NCI-H69 (cell line): Measurements from ENCODE around the gene SLC20A1.
A peak's percentile ranks its signal among the peaks of the same experiment; 100 is the strongest.
"Not testable (repeated sequence)": the region's sequence is repeated elsewhere in the genome, so short reads cannot be mapped to it uniquely, and the experiment has no call there.

Experiments
- DNase-seq: peaks from one replicate; lab custom pipeline; 2025; lab: John Stamatoyannopoulos, UW

SLC20A1 gene

GRCh38 chr2:112683550-112684414 is 38.0 kb downstream of the SLC20A1 start:
- no peak for DNase-seq

- DNase-seq, result no peak
Observed at GRCh38 chr2:112684415-112684775, 38.7 kb downstream of the SLC20A1 start.

GRCh38 chr2:112685271-112685884 is 39.6 kb downstream of the SLC20A1 start:
- no peak for DNase-seq

- no peak for DNase-seq
Observed at GRCh38 chr2:112686348-112687217, 40.8 kb downstream of the SLC20A1 start.

GRCh38 chr2:112687522-112687921 is 41.8 kb downstream of the SLC20A1 start:
- DNase-seq, result no peak

GRCh38 chr2:112688086-112688880 is 42.5 kb downstream of the SLC20A1 start:
- no peak for DNase-seq

GRCh38 chr2:112690853-112691401 is 45.2 kb downstream of the SLC20A1 start:
- peak; percentile 63 for DNase-seq

- DNase-seq, result no peak
Observed at GRCh38 chr2:112691881-112692281, 46.1 kb downstream of the SLC20A1 start.

GRCh38 chr2:112692495-112692911 is 46.8 kb downstream of the SLC20A1 start:
- DNase-seq, result peak; percentile 79

- no peak for DNase-seq
Observed at GRCh38 chr2:112692918-112693317, 47.2 kb downstream of the SLC20A1 start.

- DNase-seq, result no peak
Observed at GRCh38 chr2:112693596-112693995, 47.9 kb downstream of the SLC20A1 start.

GRCh38 chr2:112694182-112694581 is 48.4 kb downstream of the SLC20A1 start:
- no peak for DNase-seq

GRCh38 chr2:112698834-112699515 is 53.2 kb downstream of the SLC20A1 start:
- DNase-seq, result no peak

GRCh38 chr2:112699984-112700667 is 54.4 kb downstream of the SLC20A1 start:
- no peak for DNase-seq

- DNase-seq, result no peak
Observed at GRCh38 chr2:112701052-112701451, 55.3 kb downstream of the SLC20A1 start.

- DNase-seq, result no peak
Observed at GRCh38 chr2:112703684-112704083, 57.9 kb downstream of the SLC20A1 start.

GRCh38 chr2:112705575-112705974 is 59.8 kb downstream of the SLC20A1 start:
- no peak for DNase-seq

GRCh38 chr2:112706170-112706664 is 60.5 kb downstream of the SLC20A1 start:
- DNase-seq, result no peak

GRCh38 chr2:112706947-112707346 is 61.2 kb downstream of the SLC20A1 start:
- DNase-seq, result not testable (repeated sequence)

GRCh38 chr2:112708968-112709367 is 63.2 kb downstream of the SLC20A1 start:
- no peak for DNase-seq
